ENCODE data around the gene BMP6. TPM values are rescaled to one million over a fixed set of nuclear protein-coding genes. Genes with fewer than 3 reads are reported as not detected.

BMP6 gene
- total RNA-seq, 1 experiment from 2014 or later: 13.6 TPM

GRCh38 chr6:7827142-7827541, 101.2 kb downstream of the BMP6 start:
- intact Hi-C loops (cut with micrococcal nuclease; ENCODE audit: unreplicated experiment): no loop called here
- no peak overlapping the region for H3K27ac ChIP-seq (ENCODE audit: low read length)

GRCh38 chr6:7828124-7828523, 102.2 kb downstream of the BMP6 start:
- POLR2A ChIA-PET: no interaction called here
- intact Hi-C loops (cut with micrococcal nuclease; ENCODE audit: unreplicated experiment) (no loop called here), in situ Hi-C loops (cut with HindIII; ENCODE audit: low pct_unique_long_range_greater_than_20kb, low sequenced_read_pairs) (no loop called here)
- H3K27me3 ChIP-seq (ENCODE audit: control insufficient read depth, insufficient read depth, low read length): no peaks in the 10 kb centered on the region
- no peaks in the 10 kb centered on the region for H3K4me1 ChIP-seq (ENCODE audit: control insufficient read depth, insufficient read depth, low read length)
- no peak overlapping the region for H3K4me3 ChIP-seq (ENCODE audit: low read depth in 2 of 2, low read length in 2 of 2)
- no peak overlapping the region for H3K27ac ChIP-seq (ENCODE audit: low read length)
- H3K36me3 ChIP-seq (ENCODE audit: control insufficient read depth, insufficient read depth, low read length): no peaks in the 10 kb centered on the region
- ATAC-seq (no peak), DNase-seq (ENCODE audit: low read depth, low spot score) (no peak)
- no peaks in the 10 kb centered on the region for H3K9me3 ChIP-seq (ENCODE audit: control insufficient read depth, insufficient read depth, low read depth, low read length)
- CTCF ChIA-PET: no interaction called here
- no TSS peak for BruUV-seq (replicated peaks)
- TF ChIP-seq POLR2AphosphoS5 (IDR thresholded peaks at IDR 0.05; ENCODE audit: low read depth, low read length) (no peak), SIN3A (IDR thresholded peaks at IDR 0.05; ENCODE audit: borderline replicate concordance, insufficient read depth, low read depth, low read length) (no peak)

More at GRCh38 chr6:7827142-7827541, 101.2 kb downstream of the BMP6 start:
- TF ChIP-seq REST (IDR thresholded peaks at IDR 0.05; ENCODE audit: insufficient read depth in 1 of 2, low read depth in 2 of 2, low read length in 1 of 2): no peak
- no peak for TF ChIP-seq POLR2AphosphoS5 (IDR thresholded peaks at IDR 0.05; ENCODE audit: low read depth, low read length)
- TF ChIP-seq TCF7L2 (IDR thresholded peaks at IDR 0.05; ENCODE audit: low read depth, low read length): no peak
- no peak for TF ChIP-seq CTCF (IDR thresholded peaks at IDR 0.05)
- no peak for TF ChIP-seq SIN3A (IDR thresholded peaks at IDR 0.05; ENCODE audit: borderline replicate concordance, insufficient read depth, low read depth, low read length)
- CTCF ChIA-PET: no interaction called here
- Histone ChIP-seq H3K4me1 (ENCODE audit: control insufficient read depth, insufficient read depth, low read length) (no peaks in the 10 kb centered on the region), H3K36me3 (ENCODE audit: control insufficient read depth, insufficient read depth, low read length) (no peaks in the 10 kb centered on the region), H3K4me3 (ENCODE audit: low read depth in 2 of 2, low read length in 2 of 2) (no peak overlapping the region), H3K9me3 (ENCODE audit: control insufficient read depth, insufficient read depth, low read depth, low read length) (no peaks in the 10 kb centered on the region), H3K27me3 (ENCODE audit: control insufficient read depth, insufficient read depth, low read length) (no peaks in the 10 kb centered on the region)
- no TSS peak for BruUV-seq (replicated peaks)
- DNase-seq (ENCODE audit: low read depth, low spot score) (no peak), ATAC-seq (no peak)
- POLR2A ChIA-PET: no interaction called here
- in situ Hi-C loops (cut with HindIII; ENCODE audit: low pct_unique_long_range_greater_than_20kb, low sequenced_read_pairs): no loop called here

DNA sequence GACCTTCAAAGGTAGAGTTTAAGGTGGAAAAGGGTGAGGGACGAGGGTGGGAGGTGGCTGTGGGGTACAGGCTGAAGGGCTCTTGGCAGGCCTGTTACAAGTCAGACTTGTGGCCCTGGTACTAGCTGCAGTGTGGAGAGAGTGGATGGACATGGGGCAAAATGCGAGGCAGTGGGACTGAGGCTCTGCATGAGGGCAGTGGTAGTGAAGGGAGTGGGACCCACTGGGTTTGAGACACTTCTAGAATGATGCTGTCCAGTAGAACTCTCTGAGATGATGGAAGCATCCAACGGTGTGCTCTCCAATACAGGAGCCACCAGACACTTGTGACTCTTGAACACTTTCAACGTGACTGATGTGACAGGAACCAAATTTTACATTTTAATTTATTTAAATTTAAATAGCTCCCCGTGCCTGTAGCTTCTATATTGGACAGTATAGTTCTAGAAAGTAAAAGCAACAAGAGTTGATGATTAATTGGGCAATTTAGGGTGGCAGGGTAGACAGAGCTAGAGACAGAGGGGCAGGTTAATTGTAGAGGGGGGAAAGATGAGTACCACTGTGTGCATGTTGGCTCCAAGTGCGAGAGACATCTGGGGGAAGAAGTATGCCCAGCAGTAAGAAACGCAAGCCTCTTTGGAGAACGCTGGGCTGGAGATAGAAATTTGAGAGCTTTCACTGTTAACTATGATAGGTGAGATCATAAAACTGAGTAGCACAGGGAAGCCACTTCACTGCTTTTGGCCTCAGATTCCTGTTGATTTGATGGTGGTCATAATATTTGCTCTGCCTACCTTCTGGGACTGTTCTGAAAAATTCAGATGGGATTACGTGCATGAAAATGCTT, 107.2 kb downstream of the BMP6 start:
- Histone ChIP-seq H3K9me3 (ENCODE audit: control insufficient read depth, insufficient read depth, low read depth, low read length) (no peaks in the 10 kb centered on the region), H3K27me3 (ENCODE audit: control insufficient read depth, insufficient read depth, low read length) (no peaks in the 10 kb centered on the region), H3K4me3 (ENCODE audit: low read depth in 2 of 2, low read length in 2 of 2) (no peak overlapping the region), H3K36me3 (ENCODE audit: control insufficient read depth, insufficient read depth, low read length) (no peaks in the 10 kb centered on the region), H3K27ac (ENCODE audit: low read length) (no peak overlapping the region), H3K4me1 (ENCODE audit: control insufficient read depth, insufficient read depth, low read length) (no peaks in the 10 kb centered on the region)
- DNase-seq (ENCODE audit: low read depth, low spot score) (no peak), ATAC-seq (no peak)
- ChIA-PET POLR2A (no interaction called here), CTCF (no interaction called here)
- intact Hi-C loops (cut with micrococcal nuclease; ENCODE audit: unreplicated experiment): no loop called here
- in situ Hi-C loops (cut with HindIII; ENCODE audit: low pct_unique_long_range_greater_than_20kb, low sequenced_read_pairs): no loop called here
- no TSS peak for BruUV-seq (replicated peaks)
- TF ChIP-seq REST (IDR thresholded peaks at IDR 0.05; ENCODE audit: insufficient read depth in 1 of 2, low read depth in 2 of 2, low read length in 1 of 2): no peak
- TF ChIP-seq CTCF (IDR thresholded peaks at IDR 0.05): no peak
- no peak for TF ChIP-seq POLR2AphosphoS5 (IDR thresholded peaks at IDR 0.05; ENCODE audit: low read depth, low read length)
- TF ChIP-seq TCF7L2 (IDR thresholded peaks at IDR 0.05; ENCODE audit: low read depth, low read length): no peak
- TF ChIP-seq SIN3A (IDR thresholded peaks at IDR 0.05; ENCODE audit: borderline replicate concordance, insufficient read depth, low read depth, low read length): no peak
